Measurements from ENCODE around the gene RBSN.

GRCh38 chr3:15042936-15043335 is 56.0 kb downstream of the RBSN start:
- TF ChIP-seq CTCF (IDR thresholded peaks at IDR 0.05): no peak
- no peak for TF ChIP-seq POLR2A (IDR thresholded peaks at IDR 0.05)

All from Peyer's patch (tissue), 4 donors.